ENCODE measurements around the gene NRIP3.

- TF ChIP-seq ZNF274 (IDR thresholded peaks at IDR 0.05; ENCODE audit: low read depth, low read length), result no peak
- no peak for TF ChIP-seq YY1 (IDR thresholded peaks at IDR 0.05; ENCODE audit: insufficient read depth, insufficient read length)
Measured at GRCh38 chr11:9047964-9048523, 44.2 kb upstream of the NRIP3 start.

All from NT2/D1 (cell line).